ENCODE results near the gene GRK6. TPM values are rescaled to one million over a fixed set of nuclear protein-coding genes. Genes with fewer than 3 reads are reported as not detected.

The GRK6 gene
- total and polyA plus RNA-seq, 2 of the 4 experiments (the other 2 are of a cell fraction) = 25.3 to 30.1 TPM

GRCh38 chr5:177430140-177430951 lies 3.9 kb downstream of the GRK6 start (continued):
- TF ChIP-seq CEBPB (IDR thresholded peaks at IDR 0.05; ENCODE audit: low read depth, low read length) = no peak

DNA sequence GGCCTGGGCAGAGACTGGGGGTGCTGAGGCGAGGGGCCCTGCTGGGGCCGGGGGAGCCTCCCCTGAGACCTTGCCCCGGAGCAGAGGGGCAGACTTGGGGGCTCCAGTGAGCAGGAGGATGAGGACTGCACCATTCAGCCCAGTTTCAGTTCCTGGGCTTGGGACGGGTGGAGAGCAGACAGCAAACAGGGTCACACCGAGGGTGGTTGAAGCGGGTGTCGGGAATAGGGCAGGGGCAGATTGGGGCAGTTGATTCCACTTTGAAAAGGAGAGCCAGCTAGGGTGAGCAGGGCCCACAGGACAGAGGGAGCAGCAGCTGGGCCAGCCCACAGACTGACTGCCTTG lies 4.5 kb downstream of the GRK6 start:
- Histone ChIP-seq H3K4me1 (ENCODE audit: control insufficient read depth, insufficient read depth, low read length) (peaks cover 10% of the 10 kb centered on the region), H3K36me3 (ENCODE audit: control insufficient read depth, insufficient read depth, low read length) (peaks cover 37% of the 10 kb centered on the region), H3K14ac (replicated peaks; ENCODE audit: low read depth, low read length) (no peak overlapping the region), H2BK5ac (ENCODE audit: low read depth, low read length, poor library complexity, severe bottlenecking) (no peak overlapping the region), H2BK20ac (ENCODE audit: low read depth, low read length) (no peak overlapping the region), H4K20me1 (ENCODE audit: insufficient read depth, low read length) (peaks cover 29% of the 10 kb centered on the region), H3K23ac (ENCODE audit: low read depth, low read length) (no peak overlapping the region), H2BK15ac (ENCODE audit: low read depth, low read length) (no peak overlapping the region), H3K27ac (ENCODE audit: insufficient read depth, low read length) (no peak overlapping the region), H2AFZ (replicated peaks; ENCODE audit: low read length, poor library complexity) (no peak overlapping the region), H2AK9ac (replicated peaks; ENCODE audit: low read depth, low read length, poor library complexity) (peak overlapping the region; percentile 24), H3K4me2 (ENCODE audit: low read depth, low read length) (no peak overlapping the region), H3K4me3 (ENCODE audit: insufficient read depth, low read depth, low read length) (no peak overlapping the region), H3K9me1 (ENCODE audit: insufficient read depth, low read length) (peaks cover 6% of the 10 kb centered on the region; the same call in 1 of the 2 replicates), H4K91ac (ENCODE audit: insufficient read depth, low read depth, low read length) (no peak overlapping the region), H3K56ac (ENCODE audit: extremely low read depth, insufficient read depth, low read length) (no peak overlapping the region), H2AK5ac (ENCODE audit: low read depth, low read length) (no peak overlapping the region), H3K4ac (ENCODE audit: low read depth, low read length) (no peak overlapping the region), H3K18ac (ENCODE audit: low read depth, low read length) (no peak overlapping the region), H3K9ac (ENCODE audit: low read depth, low read length) (no peak overlapping the region), H2BK120ac (ENCODE audit: low read depth, low read length) (no peak overlapping the region), H3K9me3 (ENCODE audit: control insufficient read depth, insufficient read depth, low read length) (no peaks in the 10 kb centered on the region), H3K27me3 (ENCODE audit: control insufficient read depth, insufficient read depth, low read length) (no peaks in the 10 kb centered on the region), H3K79me1 (ENCODE audit: low read depth in 1 of 2, low read length in 2 of 2) (peaks cover 13 to 44% of the 10 kb centered on the region in 2 experiments), H4K5ac (ENCODE audit: low read depth, low read length) (no peak overlapping the region), H4K8ac (ENCODE audit: low read depth in 2 of 2, low read length in 2 of 2) (no peak overlapping the region)
- POLR2A ChIA-PET (ENCODE audit: unreplicated experiment) = no interaction called here
- in situ Hi-C loops (cut with MboI; ENCODE audit: low sequenced_read_pairs) = no loop called here
- CTCF ChIA-PET = no interaction called here
- ATAC-seq (ENCODE audit: low read depth) = no peak
- BruUV-seq (replicated peaks) = no TSS peak
- intact Hi-C loops (cut with micrococcal nuclease) = no loop called here
- DNase-seq = no peak
- dilution Hi-C loops (cut with HindIII; ENCODE audit: low sequenced_read_pairs, unreplicated experiment) = no loop called here
- 100% methylated on average over 1 of the region's 7 CpGs; no CpG with 5 or more reads in 1 of the 2 experiments for WGBS, 2 experiments (ENCODE audit: extremely low coverage in 2 of 2, insufficient read length in 1 of 2)
- TF ChIP-seq NFE2L2 (IDR thresholded peaks at IDR 0.05; ENCODE audit: low read depth, low read length) (no peak), CEBPB (IDR thresholded peaks at IDR 0.05; ENCODE audit: low read depth, low read length) (no peak), SMC3 (IDR thresholded peaks at IDR 0.05; ENCODE audit: low read depth, low read length) (no peak), MAFK (IDR thresholded peaks at IDR 0.05; ENCODE audit: low read depth, low read length) (no peak), RAD21 (IDR thresholded peaks at IDR 0.05; ENCODE audit: low read length) (no peak), RFX5 (IDR thresholded peaks at IDR 0.05; ENCODE audit: low read depth, low read length) (no peak), USF2 (IDR thresholded peaks at IDR 0.05; ENCODE audit: low read depth, low read length) (no peak), MAZ (IDR thresholded peaks at IDR 0.05; ENCODE audit: borderline replicate concordance, low read depth, low read length) (no peak), FOS (IDR thresholded peaks at IDR 0.05; ENCODE audit: low read depth, low read length) (no peak), CHD1 (IDR thresholded peaks at IDR 0.05; ENCODE audit: low read depth, low read length) (no peak), RCOR1 (IDR thresholded peaks at IDR 0.05; ENCODE audit: insufficient replicate concordance, low read length) (no peak), MXI1 (IDR thresholded peaks at IDR 0.05; ENCODE audit: borderline replicate concordance, low read depth, low read length) (no peak)
- TF ChIP-seq, protein P1, sequence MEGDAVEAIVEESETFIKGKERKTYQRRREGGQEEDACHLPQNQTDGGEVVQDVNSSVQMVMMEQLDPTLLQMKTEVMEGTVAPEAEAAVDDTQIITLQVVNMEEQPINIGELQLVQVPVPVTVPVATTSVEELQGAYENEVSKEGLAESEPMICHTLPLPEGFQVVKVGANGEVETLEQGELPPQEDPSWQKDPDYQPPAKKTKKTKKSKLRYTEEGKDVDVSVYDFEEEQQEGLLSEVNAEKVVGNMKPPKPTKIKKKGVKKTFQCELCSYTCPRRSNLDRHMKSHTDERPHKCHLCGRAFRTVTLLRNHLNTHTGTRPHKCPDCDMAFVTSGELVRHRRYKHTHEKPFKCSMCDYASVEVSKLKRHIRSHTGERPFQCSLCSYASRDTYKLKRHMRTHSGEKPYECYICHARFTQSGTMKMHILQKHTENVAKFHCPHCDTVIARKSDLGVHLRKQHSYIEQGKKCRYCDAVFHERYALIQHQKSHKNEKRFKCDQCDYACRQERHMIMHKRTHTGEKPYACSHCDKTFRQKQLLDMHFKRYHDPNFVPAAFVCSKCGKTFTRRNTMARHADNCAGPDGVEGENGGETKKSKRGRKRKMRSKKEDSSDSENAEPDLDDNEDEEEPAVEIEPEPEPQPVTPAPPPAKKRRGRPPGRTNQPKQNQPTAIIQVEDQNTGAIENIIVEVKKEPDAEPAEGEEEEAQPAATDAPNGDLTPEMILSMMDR (conservative IDR thresholded peaks at IDR 0.05; ENCODE audit: low read depth, low read length) = no peak
